ENCODE results near the gene CREBBP.

DNA sequence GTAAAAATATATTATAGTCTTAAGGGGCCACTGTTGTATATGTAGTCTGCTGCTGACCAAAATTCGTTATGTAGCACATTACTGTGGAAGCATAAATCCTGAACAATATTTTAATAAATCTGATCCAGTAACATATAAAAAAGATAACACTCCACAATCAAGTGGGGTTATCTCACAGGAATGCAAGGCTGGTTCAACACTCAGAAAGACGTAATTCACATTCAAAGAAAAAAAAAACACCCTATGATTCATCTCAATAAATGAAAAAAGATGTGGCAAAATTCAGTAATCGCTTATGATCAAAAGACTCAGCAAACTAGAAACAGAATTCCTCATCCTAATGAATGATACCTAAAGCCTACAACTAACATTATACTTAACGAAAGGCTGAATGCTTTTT is 47.8 kb downstream of the CREBBP start:
- TF ChIP-seq, protein P1, sequence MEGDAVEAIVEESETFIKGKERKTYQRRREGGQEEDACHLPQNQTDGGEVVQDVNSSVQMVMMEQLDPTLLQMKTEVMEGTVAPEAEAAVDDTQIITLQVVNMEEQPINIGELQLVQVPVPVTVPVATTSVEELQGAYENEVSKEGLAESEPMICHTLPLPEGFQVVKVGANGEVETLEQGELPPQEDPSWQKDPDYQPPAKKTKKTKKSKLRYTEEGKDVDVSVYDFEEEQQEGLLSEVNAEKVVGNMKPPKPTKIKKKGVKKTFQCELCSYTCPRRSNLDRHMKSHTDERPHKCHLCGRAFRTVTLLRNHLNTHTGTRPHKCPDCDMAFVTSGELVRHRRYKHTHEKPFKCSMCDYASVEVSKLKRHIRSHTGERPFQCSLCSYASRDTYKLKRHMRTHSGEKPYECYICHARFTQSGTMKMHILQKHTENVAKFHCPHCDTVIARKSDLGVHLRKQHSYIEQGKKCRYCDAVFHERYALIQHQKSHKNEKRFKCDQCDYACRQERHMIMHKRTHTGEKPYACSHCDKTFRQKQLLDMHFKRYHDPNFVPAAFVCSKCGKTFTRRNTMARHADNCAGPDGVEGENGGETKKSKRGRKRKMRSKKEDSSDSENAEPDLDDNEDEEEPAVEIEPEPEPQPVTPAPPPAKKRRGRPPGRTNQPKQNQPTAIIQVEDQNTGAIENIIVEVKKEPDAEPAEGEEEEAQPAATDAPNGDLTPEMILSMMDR (IDR thresholded peaks at IDR 0.05): no peak
- no peak for TF ChIP-seq POLR2A (IDR thresholded peaks at IDR 0.05)
